GM21423 (cell line): ENCODE results near the gene KY.

Experiments used
- ATAC-seq: cut with Tn5 transposase; IDR thresholded peaks from one replicate; pipeline ENCODE4 v1.9.1; 2021; ENCODE audit warnings: mild to moderate bottlenecking, moderate library complexity; ENCODE audit not compliant: unreplicated experiment

The KY gene

DNA sequence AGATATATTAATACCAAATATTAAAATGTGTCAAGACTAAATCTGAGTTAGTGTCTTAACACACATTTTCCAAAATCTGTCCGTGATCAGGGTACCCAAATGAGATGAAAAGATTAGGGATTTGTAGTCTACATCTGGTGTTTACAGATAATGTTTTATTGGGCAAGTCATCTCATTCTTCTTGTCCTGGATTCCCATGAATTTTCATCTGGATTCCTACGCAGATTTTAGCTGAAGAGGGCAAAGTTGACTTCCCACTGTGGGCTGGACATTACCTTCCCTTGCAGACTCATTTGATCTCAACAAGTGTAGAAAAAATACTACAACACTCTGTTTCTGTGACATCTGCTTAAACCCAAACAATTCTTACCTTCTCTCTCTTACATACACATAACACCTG, 85.8 kb downstream of the KY start:
- ATAC-seq, result no peak

DNA sequence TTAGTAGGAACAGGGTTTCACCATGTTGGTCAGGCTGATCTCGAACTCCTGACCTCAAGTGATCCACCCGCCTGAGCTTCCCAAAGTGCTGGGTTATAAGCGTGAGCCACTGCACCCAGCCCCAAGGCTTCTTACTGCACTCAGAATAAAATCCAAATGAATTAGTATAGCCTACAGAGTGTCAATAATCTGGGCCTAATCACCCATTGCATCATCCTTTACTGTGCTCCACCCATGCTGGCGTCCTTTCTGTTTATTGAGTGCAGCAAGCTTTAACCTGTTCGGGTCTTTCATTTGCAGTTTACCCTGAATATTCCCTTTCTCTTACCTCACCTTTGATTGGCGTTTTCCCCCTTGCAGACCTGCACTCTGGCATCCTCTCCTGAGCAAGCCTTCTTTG, 87.2 kb downstream of the KY start:
- no peak for ATAC-seq

DNA sequence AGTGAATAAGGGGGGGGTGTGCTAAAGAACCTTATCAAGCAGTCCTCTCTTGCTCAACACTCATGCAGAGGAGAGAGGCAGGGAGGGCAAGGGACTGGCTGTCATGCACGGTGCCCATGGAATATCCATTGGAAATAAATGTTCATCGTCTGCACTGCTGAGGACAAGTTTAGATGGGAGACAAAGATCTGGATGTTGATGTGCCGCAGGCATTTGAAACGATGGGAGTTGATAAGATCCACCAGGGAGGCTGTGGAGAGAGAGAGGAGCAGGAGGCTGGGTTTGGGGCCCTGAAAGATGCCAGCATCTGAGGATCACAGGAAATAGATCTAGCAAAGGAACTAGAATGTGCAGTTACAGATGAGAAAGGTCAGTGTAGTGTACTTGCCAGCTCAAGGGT, 88.8 kb downstream of the KY start:
- ATAC-seq, result no peak

DNA sequence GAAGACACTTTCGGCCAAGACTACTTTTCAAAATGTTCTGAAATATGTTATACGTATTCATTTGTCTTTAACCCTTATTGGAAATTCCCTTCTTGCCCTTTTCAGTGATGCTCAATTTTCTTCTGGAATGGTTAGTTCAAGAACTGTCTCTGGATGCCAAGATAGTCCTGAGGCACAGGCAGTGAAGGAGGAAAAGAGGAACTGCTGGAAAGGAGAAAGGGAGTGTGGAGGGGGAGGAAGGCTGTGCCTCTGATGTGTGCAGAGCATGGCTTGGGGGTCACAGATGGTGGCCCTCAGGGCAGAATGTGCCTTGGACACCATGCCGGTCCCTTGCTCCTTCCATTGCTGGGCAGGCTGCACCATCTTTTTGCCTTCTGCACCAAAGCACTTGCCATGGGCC, 91.2 kb downstream of the KY start:
- ATAC-seq, result no peak
